ENCODE results near the gene TOM1L2.
A peak's percentile ranks its signal among the peaks of the same experiment; 100 is the strongest.

TOM1L2 gene

DNA sequence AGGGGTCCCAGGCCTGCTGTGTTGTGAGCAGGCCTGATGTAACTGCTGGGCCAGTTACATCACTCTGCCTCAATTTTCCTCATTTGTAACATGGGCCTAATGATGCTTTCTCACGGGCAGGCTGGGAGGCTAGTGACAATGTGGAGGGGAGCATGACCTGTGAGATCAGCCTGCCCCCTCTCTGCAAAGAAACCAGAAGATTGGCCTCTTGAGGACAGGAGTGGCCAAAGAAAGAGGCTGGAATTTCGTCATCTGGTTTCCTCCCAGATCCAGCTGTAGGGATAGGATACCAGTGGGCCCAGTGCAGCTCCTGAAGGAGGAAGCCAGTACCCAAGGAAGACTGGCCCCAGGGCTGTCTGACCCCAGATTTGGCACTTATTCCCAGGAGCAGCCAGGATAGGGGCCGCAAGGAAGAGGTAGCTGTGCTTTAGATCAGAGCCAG is 134.8 kb downstream of the TOM1L2 start:
- TF ChIP-seq, protein P1, sequence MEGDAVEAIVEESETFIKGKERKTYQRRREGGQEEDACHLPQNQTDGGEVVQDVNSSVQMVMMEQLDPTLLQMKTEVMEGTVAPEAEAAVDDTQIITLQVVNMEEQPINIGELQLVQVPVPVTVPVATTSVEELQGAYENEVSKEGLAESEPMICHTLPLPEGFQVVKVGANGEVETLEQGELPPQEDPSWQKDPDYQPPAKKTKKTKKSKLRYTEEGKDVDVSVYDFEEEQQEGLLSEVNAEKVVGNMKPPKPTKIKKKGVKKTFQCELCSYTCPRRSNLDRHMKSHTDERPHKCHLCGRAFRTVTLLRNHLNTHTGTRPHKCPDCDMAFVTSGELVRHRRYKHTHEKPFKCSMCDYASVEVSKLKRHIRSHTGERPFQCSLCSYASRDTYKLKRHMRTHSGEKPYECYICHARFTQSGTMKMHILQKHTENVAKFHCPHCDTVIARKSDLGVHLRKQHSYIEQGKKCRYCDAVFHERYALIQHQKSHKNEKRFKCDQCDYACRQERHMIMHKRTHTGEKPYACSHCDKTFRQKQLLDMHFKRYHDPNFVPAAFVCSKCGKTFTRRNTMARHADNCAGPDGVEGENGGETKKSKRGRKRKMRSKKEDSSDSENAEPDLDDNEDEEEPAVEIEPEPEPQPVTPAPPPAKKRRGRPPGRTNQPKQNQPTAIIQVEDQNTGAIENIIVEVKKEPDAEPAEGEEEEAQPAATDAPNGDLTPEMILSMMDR (conservative IDR thresholded peaks at IDR 0.05; ENCODE audit: low read depth, low read length), result no peak
- peak; percentile 80 for DNase-seq (ENCODE audit: low read depth)
- peak overlapping the region; percentile 97 for H3K4me3 ChIP-seq (ENCODE audit: low read depth, low read length)

DNA sequence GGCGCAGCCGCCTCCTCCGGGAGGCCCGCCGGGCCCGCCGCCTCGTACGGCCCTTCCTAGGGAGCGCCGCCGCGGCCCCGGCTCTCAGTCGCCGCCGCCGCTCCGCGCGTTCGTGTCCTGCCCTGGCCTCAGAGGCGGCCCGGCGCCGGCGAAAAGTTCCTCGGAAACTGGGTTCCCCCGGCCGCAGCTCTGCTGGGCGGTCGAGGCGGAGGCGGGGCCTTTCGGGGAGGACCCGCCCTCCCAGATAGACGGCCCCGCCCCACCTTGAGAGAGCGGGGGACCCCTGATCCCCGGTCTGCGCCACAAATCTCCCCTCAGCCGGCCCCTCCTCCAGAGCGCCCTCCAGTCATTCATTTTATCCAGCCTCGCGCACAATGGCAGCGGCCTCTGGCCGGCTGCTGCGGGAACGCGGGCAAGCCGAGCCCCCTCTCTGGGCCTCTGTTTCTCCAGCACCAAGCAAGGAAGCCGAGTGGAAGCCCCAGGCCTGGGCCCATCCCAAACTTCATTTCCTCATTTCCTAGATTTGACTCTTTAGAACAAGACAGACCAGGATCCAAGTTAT is 135.3 kb downstream of the TOM1L2 start, which contains the start of gene SREBF1:
SREBF1 (minus strand) TSS at position 169 of the 562 bp plus-strand sequence. CDS start 169 bp downstream, outside the sequence.
- TF ChIP-seq, protein P1 (conservative IDR thresholded peaks at IDR 0.05; ENCODE audit: low read depth, low read length), result no peak
- DNase-seq (ENCODE audit: low read depth), result peak; percentile 65
- peak within 1 kb of the TSS; percentile 97 for H3K4me3 ChIP-seq (ENCODE audit: low read depth, low read length)

DNA sequence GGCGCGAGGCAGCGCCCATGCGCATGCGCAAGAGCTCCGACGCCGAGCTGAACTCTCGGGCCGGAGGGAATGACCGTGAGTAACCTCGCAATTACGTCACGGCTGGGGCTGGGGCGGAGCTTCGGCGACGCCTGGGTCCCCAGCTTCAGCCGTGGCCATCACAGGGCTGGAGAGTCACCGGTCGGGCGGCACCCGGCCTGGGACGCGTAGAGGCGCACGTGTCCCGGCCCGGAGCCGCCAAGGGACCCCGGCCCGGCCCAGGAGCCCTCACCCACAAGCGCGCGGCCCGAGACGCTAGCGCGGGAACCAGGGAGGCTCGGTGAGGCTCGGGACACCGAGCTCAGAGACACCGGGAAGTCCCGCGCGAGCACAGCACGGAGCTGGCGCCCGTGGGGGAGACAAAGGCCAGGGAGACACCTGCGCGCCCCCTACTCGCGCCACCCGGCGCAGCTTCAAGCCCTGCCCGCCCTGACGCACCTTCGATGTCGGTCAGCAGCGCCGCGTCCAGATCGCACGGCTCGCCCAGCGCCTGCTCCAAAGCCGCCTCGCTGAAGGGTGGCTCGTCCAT is 135.9 kb downstream of the TOM1L2 start:
- DNase-seq (ENCODE audit: low read depth), result peak; percentile 94
- H3K4me3 ChIP-seq (ENCODE audit: low read depth, low read length), result peak overlapping the region; percentile 97
- TF ChIP-seq, protein P1 (conservative IDR thresholded peaks at IDR 0.05; ENCODE audit: low read depth, low read length), result no peak

DNA sequence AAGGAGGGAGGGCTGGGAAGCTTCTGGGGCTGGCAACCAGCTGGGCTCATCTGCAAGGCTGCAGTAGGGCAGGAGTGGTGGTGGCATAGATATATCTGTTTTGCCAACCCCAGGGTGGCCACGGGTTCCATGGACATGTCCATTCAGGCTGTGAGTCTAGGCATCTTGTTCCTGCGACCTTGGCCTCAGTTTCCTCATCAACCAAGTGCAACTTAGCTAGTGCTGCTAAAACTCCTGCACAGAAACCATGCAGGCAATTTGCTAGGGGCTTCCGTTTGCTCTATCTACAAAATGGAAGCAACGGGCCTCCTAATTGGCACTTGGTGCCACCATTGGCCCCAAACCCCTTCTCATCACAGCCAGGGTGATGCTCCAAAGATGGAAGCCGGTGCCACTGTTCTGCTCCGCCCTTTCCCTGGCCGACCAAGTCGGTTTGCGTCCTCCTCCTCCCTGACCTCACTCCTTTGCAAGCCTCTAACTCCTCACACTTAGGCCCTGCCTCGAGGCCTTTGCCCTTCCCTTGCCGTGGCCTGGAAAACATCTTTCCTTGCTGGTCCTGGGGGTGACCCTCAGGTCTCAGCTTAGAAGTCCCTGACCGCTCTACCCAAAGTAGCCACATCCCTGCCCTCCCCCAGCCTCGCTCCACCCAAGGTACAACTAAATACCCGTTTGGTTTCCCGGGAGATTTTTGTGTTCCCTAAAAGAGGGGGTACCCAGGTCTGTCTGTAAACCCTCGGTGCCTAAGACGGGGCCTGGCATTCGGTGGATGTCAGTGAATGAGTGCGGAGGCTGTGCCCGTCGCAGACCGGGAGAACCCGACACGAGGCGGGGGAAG is 136.6 kb downstream of the TOM1L2 start:
- TF ChIP-seq, protein P1 (conservative IDR thresholded peaks at IDR 0.05; ENCODE audit: low read depth, low read length), result no peak
- peak overlapping the region; percentile 97 for H3K4me3 ChIP-seq (ENCODE audit: low read depth, low read length)
- DNase-seq (ENCODE audit: low read depth), result no peak

DNA sequence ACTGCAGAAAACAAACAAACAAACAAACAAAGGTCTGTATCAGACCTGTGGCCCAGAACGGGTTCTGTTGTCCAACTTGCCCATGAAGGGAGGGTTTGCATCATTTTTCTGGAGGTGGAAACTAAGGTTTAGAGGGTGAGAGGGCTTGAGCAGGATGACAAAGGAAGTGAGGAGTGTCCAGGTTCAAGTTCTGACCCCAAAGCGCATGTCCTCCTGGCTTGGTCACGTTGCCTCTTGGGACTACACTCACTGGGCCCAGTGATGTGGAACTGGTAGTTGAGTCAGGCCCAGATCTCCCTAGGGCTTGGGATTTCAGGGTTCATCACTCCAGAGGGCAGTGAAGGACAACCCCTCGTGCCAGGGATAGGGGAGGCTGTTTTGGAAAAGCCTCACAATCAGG is 137.2 kb downstream of the TOM1L2 start:
- peak overlapping the region; percentile 97 for H3K4me3 ChIP-seq (ENCODE audit: low read depth, low read length)
- no peak for DNase-seq (ENCODE audit: low read depth)
- TF ChIP-seq, protein P1 (conservative IDR thresholded peaks at IDR 0.05; ENCODE audit: low read depth, low read length), result no peak

DNA sequence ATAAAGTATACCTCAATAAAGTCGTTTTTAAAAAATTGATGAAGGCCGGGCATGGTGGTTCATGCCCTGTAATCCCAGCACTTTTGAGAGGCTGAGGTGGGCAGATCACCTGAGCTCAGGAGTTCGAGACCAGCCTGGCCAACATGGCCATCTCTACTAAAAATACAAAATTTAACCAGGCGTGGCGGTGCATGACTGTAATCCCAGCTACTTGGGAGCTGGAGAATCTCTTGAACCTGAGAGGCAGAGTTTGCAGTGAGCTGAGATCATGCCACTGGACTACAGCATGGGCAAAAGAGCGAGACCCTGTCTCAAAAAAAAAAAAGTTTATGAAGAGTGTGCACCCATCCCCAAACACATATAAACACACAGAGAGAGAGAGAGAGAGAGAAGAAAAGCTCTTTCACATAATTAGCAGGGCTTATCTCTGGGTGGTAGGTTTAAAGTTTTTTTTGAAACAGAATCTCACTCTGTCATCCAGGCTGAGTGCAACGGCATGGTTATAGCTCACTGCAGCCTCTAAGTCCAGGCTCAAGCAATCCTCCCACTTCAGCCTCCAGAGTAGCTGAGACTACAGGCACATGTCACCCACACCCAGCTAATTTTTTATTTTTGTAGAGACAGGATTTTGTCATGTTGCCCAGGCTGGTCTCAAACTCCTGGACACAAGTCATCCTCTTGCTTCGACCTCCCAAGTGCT is 138.4 kb downstream of the TOM1L2 start:
- H3K4me3 ChIP-seq (ENCODE audit: low read depth, low read length), result no peak overlapping the region
- no peak for DNase-seq (ENCODE audit: low read depth)
- TF ChIP-seq, protein P1 (conservative IDR thresholded peaks at IDR 0.05; ENCODE audit: low read depth, low read length), result no peak

Data from choroid plexus epithelial cell (primary cell).